SK-N-SH (cell line): ENCODE measurements around the gene RBM42. TPM values are rescaled to one million over a fixed set of nuclear protein-coding genes. Genes with fewer than 3 reads are reported as not detected.

Experiments used
- CTCF ChIA-PET: fragments of 300-600, 350-600 bp; formaldehyde crosslinking; extraction: SDS; loops from one replicate; lab custom pipeline; 2021; lab: Yijun Ruan, JAX
- POLR2A ChIA-PET: fragments of 350-600 bp; sonication (Branson Sonifier 250); formaldehyde crosslinking; extraction: SDS; loops from one replicate; lab custom pipeline; 2020; ENCODE audit warnings: antibody characterized with exemption, inconsistent platforms; lab: Yijun Ruan, JAX
- DNase-seq: peaks from one replicate; pipeline ENCODE4 v3.0.0; 2012
- H2AFZ ChIP-seq: fragments of 200-600 bp; sonication (generic); 2 replicates; pipeline ENCODE4 v1.8.1; 2016; ENCODE audit warnings: antibody characterized with exemption, mild to moderate bottlenecking, low read depth
- H3F3A ChIP-seq: fragments of 200-600 bp; sonication (generic); replicated peaks from 2 replicates; pipeline ENCODE3; 2016; ENCODE audit warnings: antibody characterized with exemption, mild to moderate bottlenecking; ENCODE audit not compliant: insufficient read depth
- H3K27ac ChIP-seq, 2 experiments: fragments of 200-500 bp in 1 of 2; fragments of 200-600 bp in 1 of 2; sonication (Bioruptor generic) in 1 of 2; sonication (generic), shearing (Covaris generic) in 1 of 2; 2 replicates each; pipeline versions ENCODE4 v1.5.1 to v1.6.1; 2014 to 2016; ENCODE audit warnings: low read depth in 2 of 2, inconsistent platforms in 1 of 2, low read length in 1 of 2, mild to moderate bottlenecking in 1 of 2, mixed read lengths in 1 of 2
- H3K27me3 ChIP-seq: fragments of 200-600 bp; sonication (generic), shearing (Covaris generic); 2 replicates; pipeline ENCODE4 v1.6.1; 2016; ENCODE audit warnings: mixed run types; ENCODE audit not compliant: insufficient read depth
- H3K36me3 ChIP-seq, 2 experiments: fragments of 200-500 bp in 1 of 2; fragments of 200-600 bp in 1 of 2; sonication (Bioruptor generic) in 1 of 2; sonication (generic) in 1 of 2; replicated peaks in 1 of 2; 2 replicates each; pipeline versions ENCODE3 to v1.5.1; 2014 to 2016; ENCODE audit warnings: low read length in 1 of 2, mild to moderate bottlenecking in 1 of 2; ENCODE audit not compliant: insufficient read depth in 2 of 2, control insufficient read depth in 1 of 2
- H3K4me1 ChIP-seq, 2 experiments: fragments of 200-500 bp in 1 of 2; fragments of 200-600 bp in 1 of 2; sonication (Bioruptor generic) in 1 of 2; sonication (generic), shearing (Covaris generic) in 1 of 2; 2 replicates each; pipeline versions ENCODE4 v1.5.1 to v1.6.1; 2014 to 2016; ENCODE audit warnings: low read depth in 1 of 2, low read length in 1 of 2, mixed run types in 1 of 2; ENCODE audit not compliant: insufficient read depth in 2 of 2, control insufficient read depth in 1 of 2
- H3K4me2 ChIP-seq: fragments of 200-600 bp; sonication (generic), shearing (Covaris generic); 2 replicates; pipeline ENCODE4 v1.6.1; 2017; ENCODE audit warnings: mixed run types
- H3K4me3 ChIP-seq, 2 experiments: fragments of 200-500 bp in 1 of 2; fragments of 200-600 bp in 1 of 2; sonication (Bioruptor generic) in 1 of 2; sonication (generic), shearing (Covaris generic) in 1 of 2; 2 replicates each; pipeline versions ENCODE4 v1.5.1 to v1.8.1; 2014 to 2016; ENCODE audit warnings: low read depth in 2 of 2, inconsistent platforms in 1 of 2, low read length in 1 of 2, mild to moderate bottlenecking in 1 of 2, mixed read lengths in 1 of 2, moderate library complexity in 1 of 2
- H3K79me2 ChIP-seq: fragments of 200-600 bp; sonication (generic); 2 replicates; pipeline ENCODE4 v1.8.1; 2017; ENCODE audit warnings: mild to moderate bottlenecking; ENCODE audit not compliant: insufficient read depth
- H3K9ac ChIP-seq: fragments of 200-600 bp; sonication (generic); 2 replicates; pipeline ENCODE4 v1.6.1; 2017; ENCODE audit warnings: mixed run types
- H3K9me2 ChIP-seq: fragments of 200-600 bp; sonication (generic); 2 replicates; pipeline ENCODE4 v1.6.1; 2017; ENCODE audit warnings: mixed run types
- H3K9me3 ChIP-seq: fragments of 200-600 bp; sonication (generic); 2 replicates; pipeline ENCODE4 v1.6.1; 2017; ENCODE audit warnings: mixed run types, mild to moderate bottlenecking, moderate library complexity
- H4K20me1 ChIP-seq: fragments of 200-600 bp; sonication (generic); 2 replicates; pipeline ENCODE4 v1.6.1; 2017; ENCODE audit warnings: mild to moderate bottlenecking, mixed run types; ENCODE audit not compliant: insufficient read depth
- CHD2 ChIP-seq: fragments of 150-350 bp; IDR thresholded peaks from 2 replicates; pipeline ENCODE4 v1.6.1; 2018; ENCODE audit warnings: low read length; ENCODE audit not compliant: partially characterized antibody
- EP300 ChIP-seq, 2 experiments: IDR thresholded peaks; 2 replicates each; pipeline versions ENCODE4 v1.4.0 to v1.6.1; 2012; ENCODE audit warnings: borderline replicate concordance in 1 of 2, low read depth in 1 of 2, low read length in 1 of 2
- EZH2phosphoT487 ChIP-seq: fragments of 200-600 bp; sonication (generic); IDR thresholded peaks from 2 replicates; pipeline ENCODE4 v1.6.1; 2017; ENCODE audit warnings: low read depth, mixed run types, mild to moderate bottlenecking, antibody characterized with exemption, moderate library complexity, borderline replicate concordance
- FOSL2 ChIP-seq: IDR thresholded peaks from 2 replicates; pipeline ENCODE4 v1.4.0; 2012; ENCODE audit warnings: low read depth, mild to moderate bottlenecking, moderate library complexity, borderline replicate concordance
- FOXJ3 ChIP-seq: sonication (generic); formaldehyde crosslinking; IDR thresholded peaks from 2 replicates; pipeline ENCODE4 v1.5.1; 2020; ENCODE audit warnings: mild to moderate bottlenecking, missing genetic modification reagents
- FOXM1 ChIP-seq: IDR thresholded peaks from 2 replicates; pipeline ENCODE4 v1.4.0; 2012; ENCODE audit warnings: low read depth, mild to moderate bottlenecking
- GATA2 ChIP-seq: sonication (generic); formaldehyde crosslinking; IDR thresholded peaks from 2 replicates; pipeline ENCODE4 v1.5.0; 2020; ENCODE audit warnings: mild to moderate bottlenecking, missing genetic modification reagents
- JUND ChIP-seq: IDR thresholded peaks from 2 replicates; pipeline ENCODE4 v1.4.0; 2012
- MEF2A ChIP-seq: IDR thresholded peaks from 2 replicates; pipeline ENCODE4 v1.4.0; 2012; ENCODE audit warnings: low read depth, borderline replicate concordance
- NFIC ChIP-seq: IDR thresholded peaks from 2 replicates; pipeline ENCODE4 v1.4.0; 2012; ENCODE audit warnings: borderline replicate concordance
- NRF1 ChIP-seq: IDR thresholded peaks from 2 replicates; pipeline ENCODE4 v1.6.1; 2012; ENCODE audit warnings: low read depth, mild to moderate bottlenecking, low read length
- POLR2AphosphoS5 ChIP-seq: IDR thresholded peaks from 2 replicates; pipeline ENCODE4 v1.6.1; 2012; ENCODE audit warnings: low read depth, low read length
- RCOR1 ChIP-seq: fragments of 150-350 bp; IDR thresholded peaks from 2 replicates; pipeline ENCODE4 v1.6.1; 2017; ENCODE audit warnings: antibody characterized with exemption, low read length
- RXRA ChIP-seq: IDR thresholded peaks from 2 replicates; pipeline ENCODE4 v1.4.0; 2012; ENCODE audit warnings: low read depth, mild to moderate bottlenecking, borderline replicate concordance
- SIN3A ChIP-seq: IDR thresholded peaks from 2 replicates; pipeline ENCODE4 v1.6.1; 2012; ENCODE audit warnings: low read depth, mild to moderate bottlenecking, low read length, moderate library complexity, borderline replicate concordance
- SMC3 ChIP-seq: IDR thresholded peaks from 2 replicates; pipeline ENCODE4 v1.6.1; 2012; ENCODE audit warnings: low read depth, low read length, improper control_type of control experiment
- TAF1 ChIP-seq: IDR thresholded peaks from 2 replicates; pipeline ENCODE4 v1.6.1; 2012; ENCODE audit warnings: low read depth, mild to moderate bottlenecking, low read length, moderate library complexity, borderline replicate concordance
- TCF12 ChIP-seq: IDR thresholded peaks from 2 replicates; pipeline ENCODE4 v1.4.0; 2012
- WGBS: methylation state at CpG from one replicate; pipeline ENCODE4 v1.1.6; 2017; ENCODE audit warnings: low lambda C conversion rate; 5-methylcytosine and 5-hydroxymethylcytosine counted together
- polyA plus RNA-seq, 3 experiments: library from polyadenylated mRNA; depleted of rRNA; stranded (reverse); fragments of >200 nt; gene quantifications; 2 replicates each; pipeline ENCODE4 v1.2.3, GENCODE V29; 2012
- TF ChIP-seq, protein P1 (sequence below): IDR thresholded peaks from 2 replicates; pipeline ENCODE4 v1.4.0; 2012; ENCODE audit warnings: low read depth, borderline replicate concordance
- TF ChIP-seq, protein P2 (sequence below): fragments of 150-350 bp; IDR thresholded peaks from 2 replicates; pipeline ENCODE4 v1.6.1; 2016; ENCODE audit warnings: mild to moderate bottlenecking, low read depth, low read length
- TF ChIP-seq, protein P3 (sequence below): fragments of 150-350 bp; IDR thresholded peaks from 2 replicates; pipeline ENCODE4 v1.6.1; 2017; ENCODE audit warnings: antibody characterized with exemption, low read length, low read depth, borderline replicate concordance
- TF ChIP-seq, protein P4 (sequence below): IDR thresholded peaks from 2 replicates; pipeline ENCODE4 v1.4.0; 2012; ENCODE audit warnings: low read depth

The RBM42 gene
- polyA plus RNA-seq, 1 of the 3 experiments (the other 2 are of a cell fraction) = 69.9 TPM

DNA sequence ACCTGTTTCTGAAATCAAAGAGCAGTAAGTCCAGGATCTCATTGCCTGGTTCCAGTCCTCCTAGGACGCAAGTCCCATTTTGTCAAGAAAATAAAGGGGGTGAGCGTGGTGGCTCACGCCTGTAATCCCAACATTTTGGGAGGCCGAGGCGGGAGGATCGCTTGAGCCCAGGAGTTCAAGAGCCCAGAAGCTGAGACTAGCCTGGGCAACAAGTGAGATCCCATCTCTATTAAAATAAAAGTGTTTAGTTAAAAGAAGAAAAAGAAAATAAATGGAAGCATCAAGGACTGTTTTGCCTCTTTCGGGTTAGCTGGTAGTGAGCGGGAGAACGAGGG, 16.6 kb upstream of the RBM42 start:
- Histone ChIP-seq H3K36me3 (peaks cover 0 to 2% of the 10 kb centered on the region in 2 experiments), H3K9me2 (no peaks in the 10 kb centered on the region), H2AFZ (peak overlapping the region; percentile 89), H3K4me3 (peak overlapping the region; percentile 75 to 88), H3K27ac (no peak overlapping the region), H3K9ac (no peak overlapping the region), H3K9me3 (0 out of 2 replicates have a peak, but pooled peaks cover 4% of the 10 kb centered on the region), H3K4me2 (peak overlapping the region; percentile 92), H4K20me1 (no peaks in the 10 kb centered on the region), H3K27me3 (no peaks in the 10 kb centered on the region), H3K79me2 (peaks cover 3% of the 10 kb centered on the region; the same call in 1 of the 2 replicates), H3F3A (no peaks in the 10 kb centered on the region), H3K4me1 (peaks cover 0 to 10% of the 10 kb centered on the region in 2 experiments; a peak in 1 of 4 replicates)
- no peak for DNase-seq
- ChIA-PET CTCF (interaction anchor here (1.1 to 4.1 kb wide), 3 partner anchors 20 to 259 kb away, joined by 3 to 13 read pairs (median 3); no protein-coding TSS in a partner anchor), POLR2A (interaction anchor here (1.0 kb wide), 1 partner anchor 32 kb away, joined by 3 read pairs; no protein-coding TSS in a partner anchor)
- TF ChIP-seq, protein P1, sequence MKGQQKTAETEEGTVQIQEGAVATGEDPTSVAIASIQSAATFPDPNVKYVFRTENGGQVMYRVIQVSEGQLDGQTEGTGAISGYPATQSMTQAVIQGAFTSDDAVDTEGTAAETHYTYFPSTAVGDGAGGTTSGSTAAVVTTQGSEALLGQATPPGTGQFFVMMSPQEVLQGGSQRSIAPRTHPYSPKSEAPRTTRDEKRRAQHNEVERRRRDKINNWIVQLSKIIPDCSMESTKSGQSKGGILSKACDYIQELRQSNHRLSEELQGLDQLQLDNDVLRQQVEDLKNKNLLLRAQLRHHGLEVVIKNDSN = no peak
- TF ChIP-seq TAF1 (no peak), EZH2phosphoT487 (no peak), NRF1 (no peak), NFIC (no peak), GATA2 (CRISPR knock-in tag) (no peak), JUND (no peak), CHD2 (no peak), POLR2AphosphoS5 (no peak), RXRA (no peak), FOXM1 (no peak)
- WGBS = 18% methylated on average over 9 of the region's 9 CpGs

DNA sequence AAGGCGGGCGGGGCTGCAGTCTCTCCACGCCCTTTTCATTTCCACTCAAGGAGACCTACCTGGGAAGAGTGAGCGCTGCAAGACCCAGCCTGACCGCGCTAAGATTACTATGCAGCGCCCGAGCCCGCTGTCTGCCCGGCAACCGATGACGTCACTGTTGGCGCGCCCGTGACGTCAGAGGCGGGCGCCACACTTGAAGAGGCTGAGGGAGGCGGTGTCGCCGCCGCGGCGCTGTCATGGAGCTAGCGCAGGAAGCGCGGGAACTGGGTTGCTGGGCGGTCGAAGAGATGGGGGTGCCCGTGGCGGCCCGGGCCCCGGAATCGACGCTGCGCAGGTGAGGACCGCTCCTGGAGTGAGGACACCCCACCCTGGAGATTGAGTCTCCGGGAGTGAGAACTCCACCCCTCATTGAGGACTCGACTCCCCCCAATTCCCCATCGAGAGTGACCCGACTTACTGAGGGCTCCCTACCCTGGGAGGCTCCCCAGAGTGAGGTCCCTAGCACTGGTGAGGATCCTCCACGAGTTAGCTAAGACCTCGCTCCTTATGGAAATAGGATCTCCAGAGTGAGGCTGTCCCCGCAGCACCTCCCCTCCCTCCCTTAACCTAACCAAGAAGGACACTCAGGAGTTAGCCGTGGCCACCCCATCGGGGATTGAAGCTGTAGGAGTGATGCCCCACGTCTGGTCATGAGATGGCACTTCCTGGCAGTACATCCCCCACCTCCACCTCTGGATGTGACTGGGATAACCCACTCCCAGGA, 16.1 kb upstream of the RBM42 start, which contains the start of gene HAUS5:
Gene HAUS5, plus strand, starts transcription at position 177 of the 763 bp plus-strand sequence. Its CDS starts 60 bp downstream, at position 237.
- Histone ChIP-seq H3K4me3 (peak within 1 kb of the TSS; percentile 75 to 88), H3K9ac (peak within 1 kb of the TSS; percentile 72), H3K4me2 (peak within 1 kb of the TSS; percentile 92), H3F3A (no peaks in the 10 kb centered on the region), H3K79me2 (peaks cover 3% of the 10 kb centered on the region; the same call in 1 of the 2 replicates), H3K36me3 (peaks cover 0 to 2% of the 10 kb centered on the region in 2 experiments), H3K9me2 (no peaks in the 10 kb centered on the region), H3K4me1 (peaks cover 0 to 10% of the 10 kb centered on the region in 2 experiments; a peak in 1 of 4 replicates), H4K20me1 (no peaks in the 10 kb centered on the region), H2AFZ (peak within 1 kb of the TSS; percentile 92), H3K27me3 (no peaks in the 10 kb centered on the region), H3K9me3 (no peaks in the 10 kb centered on the region), H3K27ac (peak within 1 kb of the TSS in 1 of 2 experiments; percentile 14; a peak in 1 of 4 replicates)
- DNase-seq = peak; percentile 94
- ChIA-PET POLR2A (interaction anchor here (0.7 to 1.0 kb wide), 2 partner anchors 11 to 32 kb away, joined by 3 read pairs; no protein-coding TSS in a partner anchor), CTCF (interaction anchor here (0.7 to 4.1 kb wide), 6 partner anchors 20 to 260 kb away, joined by 3 to 13 read pairs (median 3); no protein-coding TSS in a partner anchor)
- under 1% methylated on average over 42 of the region's 47 CpGs for WGBS
- TF ChIP-seq SIN3A (peak; percentile 95), FOXM1 (no peak), JUND (no peak), EP300 (IDR thresholded peaks at IDR 0.05; ENCODE audit: borderline replicate concordance in 1 of 2, low read depth in 1 of 2, low read length in 1 of 2) (no peak), SMC3 (no peak), TAF1 (peak; percentile 61; the same call in 1 of the 2 replicates), FOXJ3 (CRISPR knock-in tag) (no peak), RXRA (no peak), EZH2phosphoT487 (no peak), RCOR1 (0 out of 2 replicates have a peak, but pooled peaks have one; percentile 27), FOSL2 (no peak), TCF12 (no peak), MEF2A (no peak)
- TF ChIP-seq, protein P2, sequence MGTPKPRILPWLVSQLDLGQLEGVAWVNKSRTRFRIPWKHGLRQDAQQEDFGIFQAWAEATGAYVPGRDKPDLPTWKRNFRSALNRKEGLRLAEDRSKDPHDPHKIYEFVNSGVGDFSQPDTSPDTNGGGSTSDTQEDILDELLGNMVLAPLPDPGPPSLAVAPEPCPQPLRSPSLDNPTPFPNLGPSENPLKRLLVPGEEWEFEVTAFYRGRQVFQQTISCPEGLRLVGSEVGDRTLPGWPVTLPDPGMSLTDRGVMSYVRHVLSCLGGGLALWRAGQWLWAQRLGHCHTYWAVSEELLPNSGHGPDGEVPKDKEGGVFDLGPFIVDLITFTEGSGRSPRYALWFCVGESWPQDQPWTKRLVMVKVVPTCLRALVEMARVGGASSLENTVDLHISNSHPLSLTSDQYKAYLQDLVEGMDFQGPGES = no peak
- TF ChIP-seq, protein P3, sequence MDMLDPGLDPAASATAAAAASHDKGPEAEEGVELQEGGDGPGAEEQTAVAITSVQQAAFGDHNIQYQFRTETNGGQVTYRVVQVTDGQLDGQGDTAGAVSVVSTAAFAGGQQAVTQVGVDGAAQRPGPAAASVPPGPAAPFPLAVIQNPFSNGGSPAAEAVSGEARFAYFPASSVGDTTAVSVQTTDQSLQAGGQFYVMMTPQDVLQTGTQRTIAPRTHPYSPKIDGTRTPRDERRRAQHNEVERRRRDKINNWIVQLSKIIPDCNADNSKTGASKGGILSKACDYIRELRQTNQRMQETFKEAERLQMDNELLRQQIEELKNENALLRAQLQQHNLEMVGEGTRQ = no peak
- TF ChIP-seq, protein P4, sequence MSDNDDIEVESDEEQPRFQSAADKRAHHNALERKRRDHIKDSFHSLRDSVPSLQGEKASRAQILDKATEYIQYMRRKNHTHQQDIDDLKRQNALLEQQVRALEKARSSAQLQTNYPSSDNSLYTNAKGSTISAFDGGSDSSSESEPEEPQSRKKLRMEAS = peak; percentile 75; the same call in 1 of the 2 replicates
- TF ChIP-seq, protein P1 = no peak
